Measurements from ENCODE around the gene EIF2AK3. TPM values are rescaled to one million over a fixed set of nuclear protein-coding genes. Genes with fewer than 3 reads are reported as not detected.
"Not testable (repeated sequence)": the region's sequence is repeated elsewhere in the genome, so short reads cannot be mapped to it uniquely, and the experiment has no call there.

The EIF2AK3 gene
- total RNA-seq, 1 experiment from 2014 or later = 19.3 TPM

- Histone ChIP-seq H3K27me3 (ENCODE audit: insufficient read depth, low read length) (no peaks in the 10 kb centered on the region), H3K4me1 (ENCODE audit: insufficient read depth, low read length) (peaks cover 18% of the 10 kb centered on the region), H2BK120ac (ENCODE audit: low read depth, low read length, poor library complexity, severe bottlenecking) (no peak overlapping the region), H3K9ac (ENCODE audit: extremely low read depth, insufficient read length, low read length) (no peak overlapping the region), H3T11ph (ENCODE audit: low read length) (no peak overlapping the region), H3K79me2 (ENCODE audit: insufficient read depth, low read length) (peaks cover 9% of the 10 kb centered on the region; the same call in 1 of the 2 replicates), H2BK5ac (ENCODE audit: insufficient read length, low read length) (no peak overlapping the region), H3K79me1 (ENCODE audit: insufficient read depth, low read depth, low read length, poor library complexity, severe bottlenecking) (no peaks in the 10 kb centered on the region), H4K91ac (ENCODE audit: insufficient read length, low read depth, low read length) (no peak overlapping the region), H3K27ac (ENCODE audit: insufficient read length, low read depth, low read length) (no peak overlapping the region), H3K23ac (ENCODE audit: insufficient read length, low read depth, low read length) (no peak overlapping the region), H3K14ac (ENCODE audit: insufficient read depth, low read length) (no peak overlapping the region), H2BK15ac (ENCODE audit: low read depth, low read length) (no peak overlapping the region), H2AK5ac (ENCODE audit: insufficient read length, low read length) (no peak overlapping the region), H2BK20ac (ENCODE audit: low read depth, low read length, poor library complexity, severe bottlenecking) (no peak overlapping the region), H3K4ac (ENCODE audit: low read depth, low read length) (no peak overlapping the region), H3K4me2 (ENCODE audit: insufficient read depth, insufficient read length, low read length) (peak overlapping the region; percentile 70), H4K20me1 (ENCODE audit: control insufficient read depth, insufficient read depth, insufficient read length) (no peaks in the 10 kb centered on the region), H2AFZ (ENCODE audit: low read length) (no peak overlapping the region), H3K23me2 (ENCODE audit: insufficient read length, low read depth, low read length, poor library complexity, severe bottlenecking) (peaks cover 8% of the 10 kb centered on the region), H4K8ac (replicated peaks; ENCODE audit: insufficient read length, low read depth, low read length) (no peak overlapping the region), H3K18ac (ENCODE audit: insufficient read length, low read depth, low read length) (no peak overlapping the region), H4K5ac (ENCODE audit: insufficient read length, low read depth, low read length) (no peak overlapping the region), H3K9me3 (ENCODE audit: control insufficient read depth, low read depth, low read length) (no peaks in the 10 kb centered on the region), H3K56ac (ENCODE audit: insufficient read length, low read depth, low read length) (no peak overlapping the region), H2BK12ac (ENCODE audit: insufficient read length, low read depth, low read length) (no peak overlapping the region)
- whole genome bisulfite sequencing (ENCODE audit: extremely low coverage, insufficient read length, low lambda C conversion rate) = no CpG with 5 or more reads among the region's 4 CpGs
- no peak for TF ChIP-seq CTCF (conservative IDR thresholded peaks at IDR 0.05)
- Mint-ChIP-seq H3K9me3 (no peaks in the 10 kb centered on the region), H3K27me3 (ENCODE audit: low read depth) (no peaks in the 10 kb centered on the region), H3K4me3 (no peak overlapping the region), H3K27ac (no peak overlapping the region), H3K36me3 (ENCODE audit: insufficient read depth in 1 of 3, low read depth in 3 of 3) (no peaks in the 10 kb centered on the region), H3K4me1 (peaks cover 16 to 19% of the 10 kb centered on the region in 2 experiments)
- DNase-seq = no peak
Observed at GRCh38 chr2:88624477-88624876, 2.8 kb downstream of the EIF2AK3 start.

- not testable (repeated sequence) for H3K27ac ChIP-seq (ENCODE audit: insufficient read length, low read depth, low read length); DNase-seq; H3K23me2 ChIP-seq (ENCODE audit: insufficient read length, low read depth, low read length, poor library complexity, severe bottlenecking); H3K27me3 ChIP-seq (ENCODE audit: insufficient read depth, low read length); H3K4ac ChIP-seq (ENCODE audit: low read depth, low read length); H2BK12ac ChIP-seq (ENCODE audit: insufficient read length, low read depth, low read length); H2BK20ac ChIP-seq (ENCODE audit: low read depth, low read length, poor library complexity, severe bottlenecking); H3K23ac ChIP-seq (ENCODE audit: insufficient read length, low read depth, low read length); H3K18ac ChIP-seq (ENCODE audit: insufficient read length, low read depth, low read length); H3K9me3 ChIP-seq (ENCODE audit: control insufficient read depth, low read depth, low read length); H2AK5ac ChIP-seq (ENCODE audit: insufficient read length, low read length); H4K8ac ChIP-seq (replicated peaks; ENCODE audit: insufficient read length, low read depth, low read length); H3K27ac Mint-ChIP-seq; H3K79me2 ChIP-seq (ENCODE audit: insufficient read depth, low read length); H2BK15ac ChIP-seq (ENCODE audit: low read depth, low read length); H3K9me3 Mint-ChIP-seq; H3K56ac ChIP-seq (ENCODE audit: insufficient read length, low read depth, low read length); H2BK120ac ChIP-seq (ENCODE audit: low read depth, low read length, poor library complexity, severe bottlenecking); H3K14ac ChIP-seq (ENCODE audit: insufficient read depth, low read length); H3K9ac ChIP-seq (ENCODE audit: extremely low read depth, insufficient read length, low read length); H3K27me3 Mint-ChIP-seq (ENCODE audit: low read depth); H3K36me3 Mint-ChIP-seq (ENCODE audit: insufficient read depth in 1 of 3, low read depth in 3 of 3); H4K20me1 ChIP-seq (ENCODE audit: control insufficient read depth, insufficient read depth, insufficient read length); H4K91ac ChIP-seq (ENCODE audit: insufficient read length, low read depth, low read length); H2BK5ac ChIP-seq (ENCODE audit: insufficient read length, low read length); H3K79me1 ChIP-seq (ENCODE audit: insufficient read depth, low read depth, low read length, poor library complexity, severe bottlenecking); H2AFZ ChIP-seq (ENCODE audit: low read length); H4K5ac ChIP-seq (ENCODE audit: insufficient read length, low read depth, low read length); H3T11ph ChIP-seq (ENCODE audit: low read length); H3K4me3 Mint-ChIP-seq
- peaks cover 13% of the 10 kb centered on the region for H3K4me1 ChIP-seq (ENCODE audit: insufficient read depth, low read length)
- H3K4me1 Mint-ChIP-seq = peaks cover 10 to 13% of the 10 kb centered on the region in 2 experiments
- peak overlapping the region; percentile 70 for H3K4me2 ChIP-seq (ENCODE audit: insufficient read depth, insufficient read length, low read length)
- WGBS (ENCODE audit: extremely low coverage, insufficient read length, low lambda C conversion rate) = no CpG with 5 or more reads among the region's 11 CpGs
Observed at GRCh38 chr2:88623831-88624465, 3.3 kb downstream of the EIF2AK3 start.
